ENCODE measurements around the gene ZNF438.
"Not testable (repeated sequence)": the region's sequence is repeated elsewhere in the genome, so short reads cannot be mapped to it uniquely, and the experiment has no call there.

The ZNF438 gene
- 1.2 to 5.5 (median 4.4) reads per million in 3 experiments for total RNA-seq

- peak; percentile 95 for DNase-seq
Observed at GRCh38 chr10:31031558-31032257, at the start of gene ZNF438. Gene ZNF438 (minus strand): TSS chr10:31031865. CDS start chr10:30877034, 154,831 bp downstream.

- DNase-seq: no peak
Observed at GRCh38 chr10:31076610-31076988, 44.9 kb upstream of the ZNF438 start.

- no peak for DNase-seq
Observed at GRCh38 chr10:31075881-31076609, 44.4 kb upstream of the ZNF438 start.

GRCh38 chr10:31075434-31075833 lies 43.8 kb upstream of the ZNF438 start:
- no peak for DNase-seq

- DNase-seq: no peak
Observed at GRCh38 chr10:31074722-31075086, 43.0 kb upstream of the ZNF438 start.

- DNase-seq: no peak
Observed at GRCh38 chr10:31073996-31074721, 42.5 kb upstream of the ZNF438 start.

- no peak for DNase-seq
Observed at GRCh38 chr10:31073211-31073610, 41.5 kb upstream of the ZNF438 start.

GRCh38 chr10:31072451-31072850 lies 40.8 kb upstream of the ZNF438 start:
- DNase-seq: no peak

GRCh38 chr10:31071232-31072005 lies 39.8 kb upstream of the ZNF438 start:
- DNase-seq: no peak

- DNase-seq: no peak
Observed at GRCh38 chr10:31070691-31071090, 39.0 kb upstream of the ZNF438 start.

GRCh38 chr10:31070025-31070424 lies 38.4 kb upstream of the ZNF438 start:
- no peak for DNase-seq

- no peak for DNase-seq
Observed at GRCh38 chr10:31069411-31069810, 37.7 kb upstream of the ZNF438 start.

- DNase-seq: no peak
Observed at GRCh38 chr10:31064348-31064747, 32.7 kb upstream of the ZNF438 start.

- no peak for DNase-seq
Observed at GRCh38 chr10:31063841-31064240, 32.2 kb upstream of the ZNF438 start.

GRCh38 chr10:31062856-31063255 lies 31.2 kb upstream of the ZNF438 start:
- no peak for DNase-seq

- no peak for DNase-seq
Observed at GRCh38 chr10:31061941-31062340, 30.3 kb upstream of the ZNF438 start.

- no peak for DNase-seq
Observed at GRCh38 chr10:31058795-31059703, 27.4 kb upstream of the ZNF438 start.

- not testable (repeated sequence) for DNase-seq
Observed at GRCh38 chr10:31056678-31057077, 25.0 kb upstream of the ZNF438 start.

- DNase-seq: no peak
Observed at GRCh38 chr10:31055573-31056251, 24.0 kb upstream of the ZNF438 start.

- no peak for DNase-seq
Observed at GRCh38 chr10:31051703-31052102, 20.0 kb upstream of the ZNF438 start.

- no peak for DNase-seq
Observed at GRCh38 chr10:31042670-31043069, 11.0 kb upstream of the ZNF438 start.

All from central memory CD4-positive, alpha-beta T cell (primary cell).